ENCODE data around the gene PRKCE. TPM values are rescaled to one million over a fixed set of nuclear protein-coding genes. Genes with fewer than 3 reads are reported as not detected.
A peak's percentile ranks its signal among the peaks of the same experiment; 100 is the strongest.

Gene PRKCE
- total RNA-seq, 2 experiments from 2014 or later = 6.1 to 8.0 TPM

GRCh38 chr2:46058140-46058539 lies 406.7 kb downstream of the PRKCE start:
- DNase-seq = no peak
- H3K27ac Mint-ChIP-seq = no peak overlapping the region
- H3K27me3 Mint-ChIP-seq = peaks cover 3% of the 10 kb centered on the region
- no peak overlapping the region for H3K4me3 Mint-ChIP-seq
- H3K4me1 Mint-ChIP-seq = no peaks in the 10 kb centered on the region
- no peaks in the 10 kb centered on the region for H3K36me3 Mint-ChIP-seq
- no peaks in the 10 kb centered on the region for H3K9me3 Mint-ChIP-seq

- no peak overlapping the region for H3K27ac Mint-ChIP-seq
- peaks cover 3% of the 10 kb centered on the region for H3K4me1 Mint-ChIP-seq
- no peaks in the 10 kb centered on the region for H3K36me3 Mint-ChIP-seq
- H3K4me3 Mint-ChIP-seq = no peak overlapping the region
- H3K9me3 Mint-ChIP-seq = no peaks in the 10 kb centered on the region
- peaks cover 4% of the 10 kb centered on the region for H3K27me3 Mint-ChIP-seq
- DNase-seq = peak; percentile 66
These were observed 411.4 kb downstream of the PRKCE start for GRCh38 chr2:46062637-46063412.

GRCh38 chr2:46064396-46064795 lies 412.9 kb downstream of the PRKCE start:
- Mint-ChIP-seq H3K4me1 (peaks cover 3% of the 10 kb centered on the region), H3K27ac (no peak overlapping the region), H3K9me3 (no peaks in the 10 kb centered on the region), H3K27me3 (peaks cover 4% of the 10 kb centered on the region), H3K4me3 (no peak overlapping the region), H3K36me3 (no peaks in the 10 kb centered on the region)
- no peak for DNase-seq

- no peaks in the 10 kb centered on the region for H3K9me3 Mint-ChIP-seq
- no peak overlapping the region for H3K27ac Mint-ChIP-seq
- no peak for DNase-seq
- no peak overlapping the region for H3K4me3 Mint-ChIP-seq
- H3K4me1 Mint-ChIP-seq = peaks cover 3% of the 10 kb centered on the region
- H3K36me3 Mint-ChIP-seq = no peaks in the 10 kb centered on the region
- peaks cover 4% of the 10 kb centered on the region for H3K27me3 Mint-ChIP-seq
These were observed 413.7 kb downstream of the PRKCE start for GRCh38 chr2:46065152-46065551.

GRCh38 chr2:46066116-46066515 lies 414.6 kb downstream of the PRKCE start:
- no peak overlapping the region for H3K4me3 Mint-ChIP-seq
- peaks cover 3% of the 10 kb centered on the region for H3K4me1 Mint-ChIP-seq
- H3K36me3 Mint-ChIP-seq = no peaks in the 10 kb centered on the region
- no peak for DNase-seq
- no peaks in the 10 kb centered on the region for H3K9me3 Mint-ChIP-seq
- H3K27me3 Mint-ChIP-seq = peaks cover 4% of the 10 kb centered on the region
- H3K27ac Mint-ChIP-seq = no peak overlapping the region

- Mint-ChIP-seq H3K4me1 (peaks cover 3% of the 10 kb centered on the region), H3K27me3 (peaks cover 4% of the 10 kb centered on the region), H3K9me3 (no peaks in the 10 kb centered on the region), H3K27ac (no peak overlapping the region), H3K36me3 (no peaks in the 10 kb centered on the region), H3K4me3 (no peak overlapping the region)
- DNase-seq = no peak
These were observed 415.1 kb downstream of the PRKCE start for GRCh38 chr2:46066601-46067000.

GRCh38 chr2:46067062-46067461 lies 415.6 kb downstream of the PRKCE start:
- peaks cover 3% of the 10 kb centered on the region for H3K4me1 Mint-ChIP-seq
- peaks cover 4% of the 10 kb centered on the region for H3K27me3 Mint-ChIP-seq
- DNase-seq = no peak
- H3K9me3 Mint-ChIP-seq = no peaks in the 10 kb centered on the region
- H3K4me3 Mint-ChIP-seq = no peak overlapping the region
- no peaks in the 10 kb centered on the region for H3K36me3 Mint-ChIP-seq
- H3K27ac Mint-ChIP-seq = no peak overlapping the region

GRCh38 chr2:46067501-46068305 lies 416.2 kb downstream of the PRKCE start:
- Mint-ChIP-seq H3K27ac (no peak overlapping the region), H3K4me3 (no peak overlapping the region), H3K36me3 (no peaks in the 10 kb centered on the region), H3K27me3 (peaks cover 4% of the 10 kb centered on the region), H3K4me1 (peaks cover 3% of the 10 kb centered on the region), H3K9me3 (no peaks in the 10 kb centered on the region)
- DNase-seq = no peak

GRCh38 chr2:46068636-46069035 lies 417.2 kb downstream of the PRKCE start:
- Mint-ChIP-seq H3K4me3 (no peak overlapping the region), H3K9me3 (no peaks in the 10 kb centered on the region), H3K36me3 (no peaks in the 10 kb centered on the region), H3K4me1 (peaks cover 3% of the 10 kb centered on the region), H3K27me3 (no peaks in the 10 kb centered on the region), H3K27ac (no peak overlapping the region)
- DNase-seq = no peak

- Mint-ChIP-seq H3K27me3 (no peaks in the 10 kb centered on the region), H3K36me3 (no peaks in the 10 kb centered on the region), H3K4me1 (peaks cover 3% of the 10 kb centered on the region), H3K27ac (no peak overlapping the region), H3K4me3 (no peak overlapping the region), H3K9me3 (no peaks in the 10 kb centered on the region)
- no peak for DNase-seq
These were observed 419.6 kb downstream of the PRKCE start for GRCh38 chr2:46071074-46071473.

GRCh38 chr2:46072101-46072820 lies 420.8 kb downstream of the PRKCE start:
- no peak overlapping the region for H3K4me3 Mint-ChIP-seq
- H3K36me3 Mint-ChIP-seq = no peaks in the 10 kb centered on the region
- H3K27me3 Mint-ChIP-seq = no peaks in the 10 kb centered on the region

GRCh38 chr2:46073540-46074046 lies 422.1 kb downstream of the PRKCE start:
- no peaks in the 10 kb centered on the region for H3K36me3 Mint-ChIP-seq
- DNase-seq = no peak
- H3K27ac Mint-ChIP-seq = no peak overlapping the region
- no peaks in the 10 kb centered on the region for H3K27me3 Mint-ChIP-seq
- H3K4me3 Mint-ChIP-seq = no peak overlapping the region
- no peaks in the 10 kb centered on the region for H3K4me1 Mint-ChIP-seq
- H3K9me3 Mint-ChIP-seq = no peaks in the 10 kb centered on the region

More at GRCh38 chr2:46072101-46072820, 420.8 kb downstream of the PRKCE start:
- Mint-ChIP-seq H3K4me1 (peaks cover 2% of the 10 kb centered on the region), H3K27ac (no peak overlapping the region), H3K9me3 (no peaks in the 10 kb centered on the region)
- no peak for DNase-seq

GRCh38 chr2:46074501-46074900 lies 423.0 kb downstream of the PRKCE start:
- no peak for DNase-seq
- Mint-ChIP-seq H3K36me3 (no peaks in the 10 kb centered on the region), H3K27me3 (no peaks in the 10 kb centered on the region), H3K4me3 (no peak overlapping the region), H3K4me1 (no peaks in the 10 kb centered on the region), H3K27ac (no peak overlapping the region), H3K9me3 (no peaks in the 10 kb centered on the region)

- Mint-ChIP-seq H3K27me3 (no peaks in the 10 kb centered on the region), H3K9me3 (no peaks in the 10 kb centered on the region), H3K27ac (no peak overlapping the region)
These were observed 424.4 kb downstream of the PRKCE start for GRCh38 chr2:46075848-46076247.

GRCh38 chr2:46076251-46076650 lies 424.8 kb downstream of the PRKCE start:
- H3K27ac Mint-ChIP-seq = no peak overlapping the region
- H3K9me3 Mint-ChIP-seq = no peaks in the 10 kb centered on the region
- no peak overlapping the region for H3K4me3 Mint-ChIP-seq
- H3K27me3 Mint-ChIP-seq = no peaks in the 10 kb centered on the region
- no peak for DNase-seq
- no peaks in the 10 kb centered on the region for H3K36me3 Mint-ChIP-seq
- no peaks in the 10 kb centered on the region for H3K4me1 Mint-ChIP-seq

More at GRCh38 chr2:46075848-46076247, 424.4 kb downstream of the PRKCE start:
- no peak for DNase-seq
- H3K36me3 Mint-ChIP-seq = no peaks in the 10 kb centered on the region
- H3K4me3 Mint-ChIP-seq = no peak overlapping the region
- H3K4me1 Mint-ChIP-seq = no peaks in the 10 kb centered on the region

Measured in activated naive CD8-positive, alpha-beta T cell treated with anti-CD3 and anti-CD28 coated beads for 36 hours (primary cell).